ENCODE data around the gene PTPN11. TPM values are rescaled to one million over a fixed set of nuclear protein-coding genes. Genes with fewer than 3 reads are reported as not detected.
A peak's percentile ranks its signal among the peaks of the same experiment; 100 is the strongest.
"Not testable (repeated sequence)": the region's sequence is repeated elsewhere in the genome, so short reads cannot be mapped to it uniquely, and the experiment has no call there.

The PTPN11 gene
- total RNA-seq, 1 experiment from 2014 or later = 153 TPM

DNA sequence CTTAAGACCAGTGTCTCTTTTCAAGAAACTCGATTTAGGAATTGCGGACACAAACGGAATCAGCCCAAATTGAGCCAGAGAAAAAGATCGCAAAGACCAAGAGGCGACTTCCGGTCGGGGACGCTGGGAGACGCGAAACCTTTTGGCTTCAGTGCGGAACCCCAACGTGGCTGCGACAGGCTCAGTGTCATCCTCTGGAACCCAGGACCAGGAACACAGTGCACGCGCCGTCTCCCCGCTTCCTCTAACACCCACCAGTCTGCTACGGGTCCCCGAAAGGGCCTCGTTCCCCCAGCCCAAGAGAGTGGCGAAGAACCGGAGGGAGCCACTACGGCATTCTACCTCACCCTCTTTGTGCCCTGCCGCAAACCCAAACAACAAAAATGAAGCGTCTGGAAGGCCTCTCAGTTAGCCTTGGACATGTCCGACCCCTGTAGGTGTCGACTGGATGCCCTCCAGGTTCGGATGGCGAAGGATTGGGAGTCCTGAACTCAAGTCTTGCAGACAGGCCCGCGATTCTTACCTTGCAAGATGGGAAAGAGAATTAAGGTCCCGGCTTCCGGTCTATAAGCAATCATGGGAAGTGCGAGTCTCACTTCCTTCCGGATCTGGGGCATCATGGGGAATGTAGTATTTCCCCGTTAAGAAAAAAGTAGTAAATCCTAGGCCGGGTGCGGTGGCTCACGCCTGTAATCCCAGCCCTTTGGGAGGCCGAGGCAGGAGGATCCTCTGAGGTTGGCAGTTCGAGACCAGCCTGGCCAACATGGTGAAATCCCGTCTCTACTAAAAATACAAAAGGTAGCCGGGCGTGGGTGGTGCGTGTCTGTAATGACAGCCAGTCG lies 9.5 kb upstream of the PTPN11 start, which contains the start of gene RPL6:
Gene RPL6 (minus strand): TSS at position 542 of the 842 bp plus-strand sequence. CDS start 949 bp downstream, outside the sequence.
- TF ChIP-seq, protein P1, sequence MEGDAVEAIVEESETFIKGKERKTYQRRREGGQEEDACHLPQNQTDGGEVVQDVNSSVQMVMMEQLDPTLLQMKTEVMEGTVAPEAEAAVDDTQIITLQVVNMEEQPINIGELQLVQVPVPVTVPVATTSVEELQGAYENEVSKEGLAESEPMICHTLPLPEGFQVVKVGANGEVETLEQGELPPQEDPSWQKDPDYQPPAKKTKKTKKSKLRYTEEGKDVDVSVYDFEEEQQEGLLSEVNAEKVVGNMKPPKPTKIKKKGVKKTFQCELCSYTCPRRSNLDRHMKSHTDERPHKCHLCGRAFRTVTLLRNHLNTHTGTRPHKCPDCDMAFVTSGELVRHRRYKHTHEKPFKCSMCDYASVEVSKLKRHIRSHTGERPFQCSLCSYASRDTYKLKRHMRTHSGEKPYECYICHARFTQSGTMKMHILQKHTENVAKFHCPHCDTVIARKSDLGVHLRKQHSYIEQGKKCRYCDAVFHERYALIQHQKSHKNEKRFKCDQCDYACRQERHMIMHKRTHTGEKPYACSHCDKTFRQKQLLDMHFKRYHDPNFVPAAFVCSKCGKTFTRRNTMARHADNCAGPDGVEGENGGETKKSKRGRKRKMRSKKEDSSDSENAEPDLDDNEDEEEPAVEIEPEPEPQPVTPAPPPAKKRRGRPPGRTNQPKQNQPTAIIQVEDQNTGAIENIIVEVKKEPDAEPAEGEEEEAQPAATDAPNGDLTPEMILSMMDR (IDR thresholded peaks at IDR 0.05; ENCODE audit: insufficient read depth in 1 of 2, low read depth in 1 of 2, low read length in 1 of 2, severe bottlenecking in 1 of 2, unreplicated experiment in 1 of 2) = no peak
- Histone ChIP-seq H3K27me3 (replicated peaks; ENCODE audit: control insufficient read depth, insufficient read depth, low read length) (no peaks in the 10 kb centered on the region), H3K9me3 (no peaks in the 10 kb centered on the region), H3K4me1 (peaks cover 12% of the 10 kb centered on the region), H3K4me3 (ENCODE audit: low read depth, low read length) (peak within 1 kb of the TSS; percentile 85), H3K36me3 (ENCODE audit: control insufficient read depth, insufficient read depth, low read length) (peaks cover 10% of the 10 kb centered on the region)
- peak within 1 kb of the TSS; percentile 100 for H3K27ac Mint-ChIP-seq (ENCODE audit: unreplicated experiment)
- H3K27me3 Mint-ChIP-seq (ENCODE audit: insufficient read depth, unreplicated experiment) = no peaks in the 10 kb centered on the region
- no peaks in the 10 kb centered on the region for H3K4me1 Mint-ChIP-seq (ENCODE audit: low read depth, unreplicated experiment)
- peak; percentile 87 for DNase-seq
- intact Hi-C loops (cut with micrococcal nuclease; ENCODE audit: unreplicated experiment) = loop anchor here (1.0 kb wide), 1 partner anchor 9 kb away; the partner anchor contains the start of gene PTPN11
- CTCF ChIA-PET = no interaction called here
- H3K36me3 Mint-ChIP-seq (ENCODE audit: insufficient read depth, unreplicated experiment) = peaks cover 56% of the 10 kb centered on the region
- POLR2A ChIA-PET = no interaction called here
- TSS peak; percentile 61 for BruUV-seq (replicated peaks)
- H3K9me3 Mint-ChIP-seq (ENCODE audit: unreplicated experiment) = no peaks in the 10 kb centered on the region
- peak within 1 kb of the TSS; percentile 99 for H3K4me3 Mint-ChIP-seq (ENCODE audit: unreplicated experiment)

DNA sequence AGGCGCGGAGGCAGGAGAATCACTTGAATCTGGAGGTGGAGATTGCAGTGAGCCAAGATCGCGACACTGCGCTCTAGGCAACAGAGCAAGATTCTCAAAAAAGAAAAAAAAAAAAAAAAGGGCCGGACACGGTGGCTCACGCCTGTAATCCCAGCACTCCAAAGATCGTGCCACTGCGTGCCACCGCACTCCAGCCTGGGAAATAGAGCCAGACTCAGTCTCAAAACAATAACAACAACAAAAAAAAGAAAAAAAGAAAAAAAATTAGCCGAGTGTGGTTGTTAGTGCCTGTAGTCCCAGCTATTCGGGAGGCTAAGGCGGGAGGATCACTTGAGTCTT lies 8.9 kb upstream of the PTPN11 start:
- H3K36me3 Mint-ChIP-seq (ENCODE audit: insufficient read depth, unreplicated experiment) = peaks cover 50% of the 10 kb centered on the region
- ChIA-PET CTCF (no interaction called here), POLR2A (no interaction called here)

GRCh38 chr12:112413855-112414625 lies 4.7 kb upstream of the PTPN11 start:
- TF ChIP-seq, protein P1 (IDR thresholded peaks at IDR 0.05; ENCODE audit: insufficient read depth in 1 of 2, low read depth in 1 of 2, low read length in 1 of 2, severe bottlenecking in 1 of 2, unreplicated experiment in 1 of 2) = no peak
- POLR2A ChIA-PET = no interaction called here
- Histone ChIP-seq H3K9me3 (no peaks in the 10 kb centered on the region), H3K4me1 (no peaks in the 10 kb centered on the region), H3K4me3 (ENCODE audit: low read depth, low read length) (no peak overlapping the region), H3K27me3 (replicated peaks; ENCODE audit: control insufficient read depth, insufficient read depth, low read length) (no peaks in the 10 kb centered on the region), H3K36me3 (ENCODE audit: control insufficient read depth, insufficient read depth, low read length) (no peaks in the 10 kb centered on the region)
- no peak overlapping the region for H3K4me3 Mint-ChIP-seq (ENCODE audit: unreplicated experiment)
- no peaks in the 10 kb centered on the region for H3K4me1 Mint-ChIP-seq (ENCODE audit: low read depth, unreplicated experiment)
- CTCF ChIA-PET = no interaction called here
- H3K27ac Mint-ChIP-seq (ENCODE audit: unreplicated experiment) = no peak overlapping the region
- H3K36me3 Mint-ChIP-seq (ENCODE audit: insufficient read depth, unreplicated experiment) = peaks cover 18% of the 10 kb centered on the region
- no TSS peak for BruUV-seq (replicated peaks)
- H3K9me3 Mint-ChIP-seq (ENCODE audit: unreplicated experiment) = no peaks in the 10 kb centered on the region
- no peaks in the 10 kb centered on the region for H3K27me3 Mint-ChIP-seq (ENCODE audit: insufficient read depth, unreplicated experiment)
- no peak for DNase-seq
- intact Hi-C loops (cut with micrococcal nuclease; ENCODE audit: unreplicated experiment) = no loop called here

More for the DNA sequence above, 8.9 kb upstream of the PTPN11 start:
- Mint-ChIP-seq H3K4me3 (ENCODE audit: unreplicated experiment) (peak overlapping the region; percentile 99), H3K27me3 (ENCODE audit: insufficient read depth, unreplicated experiment) (no peaks in the 10 kb centered on the region), H3K4me1 (ENCODE audit: low read depth, unreplicated experiment) (no peaks in the 10 kb centered on the region), H3K27ac (ENCODE audit: unreplicated experiment) (peak overlapping the region; percentile 100), H3K9me3 (ENCODE audit: unreplicated experiment) (no peaks in the 10 kb centered on the region)
- intact Hi-C loops (cut with micrococcal nuclease; ENCODE audit: unreplicated experiment) = loop anchor here (1.0 kb wide), 1 partner anchor 8 kb away; the partner anchor contains the start of gene PTPN11
- BruUV-seq (replicated peaks) = no TSS peak
- H3K9me3 ChIP-seq = no peaks in the 10 kb centered on the region
- H3K4me3 ChIP-seq (ENCODE audit: low read depth, low read length) = no peak overlapping the region
- H3K4me1 ChIP-seq = peaks cover 12% of the 10 kb centered on the region
- DNase-seq = no peak
- no peaks in the 10 kb centered on the region for H3K27me3 ChIP-seq (replicated peaks; ENCODE audit: control insufficient read depth, insufficient read depth, low read length)
- peaks cover 6% of the 10 kb centered on the region for H3K36me3 ChIP-seq (ENCODE audit: control insufficient read depth, insufficient read depth, low read length)
- TF ChIP-seq, protein P1 (IDR thresholded peaks at IDR 0.05; ENCODE audit: insufficient read depth in 1 of 2, low read depth in 1 of 2, low read length in 1 of 2, severe bottlenecking in 1 of 2, unreplicated experiment in 1 of 2) = no peak

DNA sequence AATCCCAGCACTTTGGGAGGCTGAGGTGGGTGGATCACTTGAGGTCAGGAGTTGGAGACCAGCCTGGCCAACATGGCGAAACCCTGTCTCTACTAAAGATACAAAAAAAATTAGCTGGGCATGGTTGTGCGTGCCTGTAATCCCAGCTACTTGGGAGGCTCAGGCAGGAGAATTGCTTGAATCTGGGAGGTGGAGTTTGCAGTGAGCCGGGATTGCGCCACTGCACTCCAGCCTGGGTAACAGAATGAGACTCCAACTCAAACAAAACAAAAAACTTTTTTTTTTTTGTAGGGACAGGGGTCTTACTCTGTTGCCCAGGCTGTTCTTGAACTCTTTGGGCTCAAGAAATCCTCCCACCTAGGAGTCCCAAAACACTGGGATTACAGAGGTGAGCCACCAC lies 3.3 kb upstream of the PTPN11 start:
- H3K4me3 ChIP-seq (ENCODE audit: low read depth, low read length); BruUV-seq (replicated peaks); H3K4me3 Mint-ChIP-seq (ENCODE audit: unreplicated experiment); H3K27me3 ChIP-seq (replicated peaks; ENCODE audit: control insufficient read depth, insufficient read depth, low read length); H3K4me1 Mint-ChIP-seq (ENCODE audit: low read depth, unreplicated experiment); H3K9me3 Mint-ChIP-seq (ENCODE audit: unreplicated experiment); POLR2A ChIA-PET; H3K27ac Mint-ChIP-seq (ENCODE audit: unreplicated experiment); intact Hi-C loops (cut with micrococcal nuclease; ENCODE audit: unreplicated experiment); DNase-seq; H3K4me1 ChIP-seq; H3K9me3 ChIP-seq; H3K27me3 Mint-ChIP-seq (ENCODE audit: insufficient read depth, unreplicated experiment); H3K36me3 ChIP-seq (ENCODE audit: control insufficient read depth, insufficient read depth, low read length): not testable (repeated sequence)
- peaks cover 17% of the 10 kb centered on the region for H3K36me3 Mint-ChIP-seq (ENCODE audit: insufficient read depth, unreplicated experiment)
- CTCF ChIA-PET = interaction anchor here (0.6 to 0.8 kb wide), 2 partner anchors 260 to 1916 kb away, joined by 4 to 6 read pairs; no protein-coding TSS in a partner anchor
